Liver (tissue), 9 donors: ENCODE results near the gene OPHN1. TPM values are rescaled to one million over a fixed set of nuclear protein-coding genes. Genes with fewer than 3 reads are reported as not detected.

ENCODE experiments used
- DNase-seq: peaks from one replicate; pipeline ENCODE4 v3.0.0-alpha.2; 2017; ENCODE audit warnings: low spot score
- H3K27ac ChIP-seq, 2 donors: one replicate each; pipeline ENCODE4 v1.7.0; 2013; ENCODE audit warnings: inconsistent platforms in 2 of 2, low read length in 2 of 2, control low read depth in 1 of 2, low read depth in 1 of 2, mild to moderate bottlenecking in 1 of 2
- H3K27me3 ChIP-seq, 4 donors: one replicate each; pipeline versions ENCODE4 v1.6.1 to v1.7.0; 2013; ENCODE audit warnings: low read length in 3 of 4, inconsistent platforms in 1 of 4, mild to moderate bottlenecking in 1 of 4, moderate library complexity in 1 of 4; ENCODE audit not compliant: control insufficient read depth in 4 of 4, insufficient read depth in 4 of 4
- H3K36me3 ChIP-seq, 4 donors: one replicate each; pipeline versions ENCODE4 v1.6.1 to v1.7.0; 2013; ENCODE audit warnings: low read length in 3 of 4, mild to moderate bottlenecking in 3 of 4, low read depth in 1 of 4, moderate library complexity in 1 of 4; ENCODE audit not compliant: control insufficient read depth in 4 of 4, insufficient read depth in 3 of 4
- H3K4me1 ChIP-seq, 4 donors: one replicate each; pipeline versions ENCODE4 v1.6.1 to v1.7.0; 2013; ENCODE audit warnings: low read length in 3 of 4, mild to moderate bottlenecking in 3 of 4, moderate library complexity in 1 of 4; ENCODE audit not compliant: control insufficient read depth in 4 of 4, insufficient read depth in 4 of 4
- H3K4me3 ChIP-seq, 3 donors: one replicate each; pipeline versions ENCODE4 v1.6.1 to v1.7.0; 2013; ENCODE audit warnings: low read length in 3 of 3, control low read depth in 1 of 3, low read depth in 1 of 3, mild to moderate bottlenecking in 1 of 3
- H3K9ac ChIP-seq, 2 donors: one replicate each; pipeline ENCODE4 v1.7.0; 2013; ENCODE audit warnings: low read length in 2 of 2, mild to moderate bottlenecking in 2 of 2, moderate library complexity in 2 of 2, control low read depth in 1 of 2, low read depth in 1 of 2
- H3K9me3 ChIP-seq, 4 donors: one replicate each; pipeline versions ENCODE4 v1.6.1 to v1.7.0; 2013; ENCODE audit warnings: low read length in 3 of 4; ENCODE audit not compliant: control insufficient read depth in 4 of 4
- ATF3 ChIP-seq: IDR thresholded peaks from 2 replicates; pipeline ENCODE4 v1.6.1; 2016; ENCODE audit warnings: antibody characterized with exemption
- CTCF ChIP-seq: fragments of 150-350 bp; IDR thresholded peaks from 2 replicates; pipeline ENCODE4 v1.5.1; 2017; ENCODE audit warnings: improper control_type of control experiment, low read depth, low read length; ENCODE audit not compliant: missing input control
- EGR1 ChIP-seq, 2 donors: IDR thresholded peaks; 2 replicates each; pipeline ENCODE4 v1.6.1; 2016 to 2018; ENCODE audit warnings: antibody characterized with exemption in 2 of 2, low read depth in 2 of 2
- HNF4A ChIP-seq, 2 donors: conservative IDR thresholded peaks; 2 replicates each; pipeline ENCODE4 v1.6.1; 2016; ENCODE audit warnings: antibody characterized with exemption in 2 of 2, mild to moderate bottlenecking in 2 of 2
- HNF4G ChIP-seq: IDR thresholded peaks from 2 replicates; pipeline ENCODE4 v1.6.1; 2016; ENCODE audit warnings: antibody characterized with exemption
- JUND ChIP-seq, 2 donors: IDR thresholded peaks; 2 replicates each; pipeline ENCODE4 v1.6.1; 2016; ENCODE audit warnings: antibody characterized with exemption in 2 of 2
- NR2F2 ChIP-seq: IDR thresholded peaks from 2 replicates; pipeline ENCODE4 v1.6.1; 2016; ENCODE audit warnings: antibody characterized with exemption
- RAD21 ChIP-seq, 2 donors: IDR thresholded peaks; 2 replicates each; pipeline ENCODE4 v1.6.1; 2016; ENCODE audit warnings: antibody characterized with exemption in 2 of 2, mild to moderate bottlenecking in 2 of 2
- RXRA ChIP-seq, 2 donors: IDR thresholded peaks; 2 replicates each; pipeline ENCODE4 v1.6.1; 2017 to 2018; ENCODE audit warnings: antibody characterized with exemption in 2 of 2, mild to moderate bottlenecking in 1 of 2
- SP1 ChIP-seq: IDR thresholded peaks from 2 replicates; pipeline ENCODE4 v1.6.1; 2018; ENCODE audit warnings: antibody characterized with exemption, mild to moderate bottlenecking
- YY1 ChIP-seq: IDR thresholded peaks from 2 replicates; pipeline ENCODE4 v1.6.1; 2016; ENCODE audit warnings: antibody characterized with exemption, mild to moderate bottlenecking
- ZBTB33 ChIP-seq: IDR thresholded peaks from 2 replicates; pipeline ENCODE4 v1.6.1; 2016; ENCODE audit warnings: antibody characterized with exemption
- WGBS: extraction: QIAGEN DNeasy Blood & Tissue Kit; methylation state at CpG from one replicate; pipeline ENCODE4 v1.1.7; 2013; 5-methylcytosine and 5-hydroxymethylcytosine counted together
- polyA plus RNA-seq, 2 donors: library from polyadenylated mRNA; stranded (reverse) in 1 of 2; unstranded in 1 of 2; fragments of 200-250 nt in 1 of 2; fragments of >200 nt in 1 of 2; fragmentation: Nextera tagmentation in 1 of 2; extraction: Ambion mirVana in 1 of 2; gene quantifications; one replicate each; pipeline versions ENCODE4 v1.2.1 to v1.2.3, GENCODE V29; 2013 to 2015
- total RNA-seq, 2 donors: library from RNA; depleted of rRNA; stranded (reverse); fragments of >200 nt; gene quantifications; one replicate each; pipeline ENCODE4 v1.2.3, GENCODE V29; 2014
- TF ChIP-seq, protein P1 (sequence below): IDR thresholded peaks from 2 replicates; pipeline ENCODE4 v1.6.1; 2016; ENCODE audit warnings: antibody characterized with exemption
- TF ChIP-seq, protein P2 (sequence below): IDR thresholded peaks from 2 replicates; pipeline ENCODE4 v1.6.1; 2016; ENCODE audit warnings: antibody characterized with exemption, mild to moderate bottlenecking
- donor health status: healthy.
- donor health status: healthy.
- donor health status: healthy.
- donor health status: healthy.
- donor health status: healthy.

The OPHN1 gene
- total and polyA plus RNA-seq, 4 donors: 0.17 to 1.2 (median 0.60) TPM

- Histone ChIP-seq H3K27me3 (no peaks in the 10 kb centered on the region), H3K9me3 (no peaks in the 10 kb centered on the region), H3K36me3 (no peaks in the 10 kb centered on the region), H3K4me1 (peaks cover 0 to 3% (median 0%) of the 10 kb centered on the region in 4 donors), H3K27ac (no peak overlapping the region), H3K4me3 (no peak overlapping the region), H3K9ac (no peak overlapping the region)
- TF ChIP-seq JUND (IDR thresholded peaks at IDR 0.05): no peak
- no peak for DNase-seq
Measured at GRCh38 chrX:68115371-68115770, 317.9 kb downstream of the OPHN1 start.

DNA sequence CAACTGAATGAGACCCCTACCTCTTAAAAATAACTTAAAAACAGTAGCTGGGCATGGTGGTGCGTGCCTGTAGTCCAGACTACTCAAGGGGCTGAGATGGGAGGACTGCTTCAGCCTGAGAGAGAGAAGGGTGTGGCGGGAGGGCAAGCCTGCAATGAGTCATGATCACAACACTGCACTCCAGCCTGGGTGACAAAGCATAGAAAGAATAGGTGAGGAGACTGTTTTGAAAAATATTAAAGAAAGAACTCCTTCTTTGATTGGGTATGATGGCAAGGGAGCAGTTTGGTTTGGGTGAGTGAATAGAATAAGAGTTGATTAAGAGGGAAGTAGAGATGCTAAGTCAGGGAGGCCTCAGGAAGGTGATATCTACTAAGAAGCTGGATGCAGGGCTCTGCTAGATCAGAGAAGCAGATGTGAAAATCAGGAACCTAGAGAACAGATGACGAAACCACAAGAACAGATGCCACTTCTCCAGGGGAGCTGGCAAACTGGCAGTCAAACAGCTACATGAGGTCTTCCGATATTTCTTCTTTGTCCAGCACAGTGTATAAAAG is 318.6 kb downstream of the OPHN1 start:
- Histone ChIP-seq H3K9ac (no peak overlapping the region), H3K9me3 (no peaks in the 10 kb centered on the region), H3K27me3 (no peaks in the 10 kb centered on the region), H3K4me1 (peaks cover 0 to 3% (median 0%) of the 10 kb centered on the region in 4 donors), H3K4me3 (no peak overlapping the region), H3K36me3 (no peaks in the 10 kb centered on the region), H3K27ac (no peak overlapping the region)
- WGBS: 78% methylated on average over 4 of the region's 4 CpGs
- DNase-seq: no peak
- TF ChIP-seq ZBTB33 (no peak), EGR1 (IDR thresholded peaks at IDR 0.05; ENCODE audit: low read depth in 2 of 2) (no peak), RXRA (IDR thresholded peaks at IDR 0.05) (no peak), YY1 (no peak), HNF4G (no peak), NR2F2 (no peak), RAD21 (IDR thresholded peaks at IDR 0.05) (no peak)

- Histone ChIP-seq H3K27ac (no peak overlapping the region), H3K4me1 (peaks cover 0 to 3% (median 0%) of the 10 kb centered on the region in 4 donors), H3K27me3 (no peaks in the 10 kb centered on the region), H3K9me3 (no peaks in the 10 kb centered on the region), H3K4me3 (no peak overlapping the region), H3K9ac (no peak overlapping the region), H3K36me3 (no peaks in the 10 kb centered on the region)
- WGBS: 82% methylated on average over 4 of the region's 5 CpGs
- TF ChIP-seq RAD21 (IDR thresholded peaks at IDR 0.05) (no peak), HNF4G (no peak), CTCF (no peak), ATF3 (no peak), RXRA (IDR thresholded peaks at IDR 0.05) (no peak), HNF4A (conservative IDR thresholded peaks at IDR 0.05) (no peak), SP1 (no peak)
- TF ChIP-seq, protein P1, sequence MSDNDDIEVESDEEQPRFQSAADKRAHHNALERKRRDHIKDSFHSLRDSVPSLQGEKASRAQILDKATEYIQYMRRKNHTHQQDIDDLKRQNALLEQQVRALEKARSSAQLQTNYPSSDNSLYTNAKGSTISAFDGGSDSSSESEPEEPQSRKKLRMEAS: no peak
- TF ChIP-seq, protein P2, sequence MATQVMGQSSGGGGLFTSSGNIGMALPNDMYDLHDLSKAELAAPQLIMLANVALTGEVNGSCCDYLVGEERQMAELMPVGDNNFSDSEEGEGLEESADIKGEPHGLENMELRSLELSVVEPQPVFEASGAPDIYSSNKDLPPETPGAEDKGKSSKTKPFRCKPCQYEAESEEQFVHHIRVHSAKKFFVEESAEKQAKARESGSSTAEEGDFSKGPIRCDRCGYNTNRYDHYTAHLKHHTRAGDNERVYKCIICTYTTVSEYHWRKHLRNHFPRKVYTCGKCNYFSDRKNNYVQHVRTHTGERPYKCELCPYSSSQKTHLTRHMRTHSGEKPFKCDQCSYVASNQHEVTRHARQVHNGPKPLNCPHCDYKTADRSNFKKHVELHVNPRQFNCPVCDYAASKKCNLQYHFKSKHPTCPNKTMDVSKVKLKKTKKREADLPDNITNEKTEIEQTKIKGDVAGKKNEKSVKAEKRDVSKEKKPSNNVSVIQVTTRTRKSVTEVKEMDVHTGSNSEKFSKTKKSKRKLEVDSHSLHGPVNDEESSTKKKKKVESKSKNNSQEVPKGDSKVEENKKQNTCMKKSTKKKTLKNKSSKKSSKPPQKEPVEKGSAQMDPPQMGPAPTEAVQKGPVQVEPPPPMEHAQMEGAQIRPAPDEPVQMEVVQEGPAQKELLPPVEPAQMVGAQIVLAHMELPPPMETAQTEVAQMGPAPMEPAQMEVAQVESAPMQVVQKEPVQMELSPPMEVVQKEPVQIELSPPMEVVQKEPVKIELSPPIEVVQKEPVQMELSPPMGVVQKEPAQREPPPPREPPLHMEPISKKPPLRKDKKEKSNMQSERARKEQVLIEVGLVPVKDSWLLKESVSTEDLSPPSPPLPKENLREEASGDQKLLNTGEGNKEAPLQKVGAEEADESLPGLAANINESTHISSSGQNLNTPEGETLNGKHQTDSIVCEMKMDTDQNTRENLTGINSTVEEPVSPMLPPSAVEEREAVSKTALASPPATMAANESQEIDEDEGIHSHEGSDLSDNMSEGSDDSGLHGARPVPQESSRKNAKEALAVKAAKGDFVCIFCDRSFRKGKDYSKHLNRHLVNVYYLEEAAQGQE: no peak
- DNase-seq: no peak
Measured at GRCh38 chrX:68113837-68114572, 319.3 kb downstream of the OPHN1 start.
